ENCODE data around the gene CLTA.

CLTA gene

DNA sequence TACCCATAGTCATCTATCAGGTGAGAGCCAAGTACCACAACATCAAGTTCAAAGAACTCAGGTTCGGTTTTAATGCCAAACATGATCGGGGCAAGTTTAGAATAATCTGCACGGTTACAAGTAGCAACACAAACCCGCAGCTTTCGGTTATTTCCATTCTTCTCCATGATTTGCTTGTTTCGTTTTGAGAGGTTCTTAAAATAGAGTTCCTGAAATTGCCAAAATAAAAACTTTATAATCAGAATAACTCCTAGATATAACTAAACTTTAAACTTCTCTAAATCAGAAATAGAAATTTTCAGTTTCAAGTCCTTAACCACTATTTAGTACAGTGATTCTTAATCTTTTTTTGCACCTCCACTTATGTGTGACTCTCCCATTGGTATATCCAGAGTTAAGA is 58.5 kb downstream of the CLTA start:
- no peak for DNase-seq

DNA sequence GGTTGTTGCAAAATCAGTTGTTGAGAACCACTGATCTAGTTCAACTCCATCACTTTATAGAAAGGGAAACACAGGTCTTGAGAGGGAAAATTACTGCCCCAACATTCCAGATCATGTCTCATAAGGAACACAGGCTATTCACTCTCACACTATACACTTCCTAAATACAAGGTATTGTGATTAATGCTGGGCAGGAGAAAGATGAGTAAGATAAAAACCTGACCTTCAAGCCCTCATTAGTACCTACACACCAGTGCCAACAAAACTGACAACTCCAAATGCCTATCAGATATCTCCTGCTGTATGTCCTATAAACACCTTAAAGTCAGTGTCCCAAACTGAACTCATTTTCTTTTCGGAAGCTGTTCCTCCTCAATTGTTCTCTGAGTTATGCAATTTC is 59.4 kb downstream of the CLTA start:
- DNase-seq, result no peak

DNA sequence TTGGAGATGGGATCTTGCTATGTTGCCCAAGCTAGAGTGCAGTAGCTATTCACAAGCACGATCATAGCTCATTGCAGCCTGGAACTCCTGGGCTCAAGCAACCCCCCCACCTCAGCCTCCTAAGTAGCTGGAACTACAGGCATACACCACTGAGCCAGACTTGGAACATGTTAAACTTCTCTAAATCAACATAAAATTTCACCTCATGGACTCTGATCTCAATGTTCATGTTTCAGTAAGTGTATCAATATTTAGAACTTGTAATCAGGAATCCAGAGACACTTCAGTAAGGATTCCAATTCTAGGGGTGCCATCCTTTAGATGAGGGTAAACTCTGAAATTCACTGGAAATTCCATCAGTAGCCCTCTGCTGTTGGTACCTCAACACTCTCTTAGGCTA is 60.7 kb downstream of the CLTA start:
- no peak for DNase-seq

DNA sequence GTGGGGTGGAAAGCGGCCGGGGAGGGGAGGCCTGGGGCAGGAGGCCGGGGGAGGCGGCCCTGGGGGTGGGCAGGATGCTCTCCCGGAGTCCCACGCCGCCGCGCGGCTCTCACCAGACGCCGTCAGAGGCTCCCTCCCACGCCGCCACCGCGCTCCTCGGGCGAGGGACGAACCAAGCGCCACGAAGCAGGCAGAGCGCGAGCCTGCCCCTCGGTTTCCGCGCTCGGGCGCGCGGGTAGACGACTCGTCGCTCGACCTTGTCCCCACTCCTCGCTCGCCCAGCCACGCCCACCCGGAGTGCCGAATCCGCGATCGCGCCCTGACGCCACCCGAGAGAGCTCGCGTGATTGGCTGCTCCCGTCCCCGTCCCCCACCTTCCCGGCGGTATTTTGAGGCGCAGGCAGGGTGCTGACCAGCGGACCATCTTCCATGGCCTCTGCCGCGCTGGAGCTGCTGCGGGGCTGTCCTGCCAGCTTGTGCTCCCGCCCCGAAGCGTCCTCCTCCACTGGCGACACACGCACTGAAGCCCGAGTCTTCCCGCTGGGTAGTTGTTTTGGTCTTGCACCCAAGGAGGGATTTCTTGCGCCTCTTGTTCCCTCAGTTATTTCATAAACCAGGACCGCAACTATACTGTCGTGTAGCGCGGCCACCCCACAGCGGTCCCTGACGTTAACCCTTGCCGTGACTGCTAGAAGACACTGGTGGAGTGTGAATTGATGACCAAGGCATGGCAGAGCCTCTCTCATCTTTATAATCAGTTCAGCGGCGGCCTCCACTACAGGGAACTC is 67.7 kb downstream of the CLTA start, which contains the start of gene GNE:
GNE (minus strand) TSS at position 241 of the 788 bp plus-strand sequence. CDS start 9,093 bp downstream, outside the sequence.
- peak; percentile 97 for DNase-seq

DNA sequence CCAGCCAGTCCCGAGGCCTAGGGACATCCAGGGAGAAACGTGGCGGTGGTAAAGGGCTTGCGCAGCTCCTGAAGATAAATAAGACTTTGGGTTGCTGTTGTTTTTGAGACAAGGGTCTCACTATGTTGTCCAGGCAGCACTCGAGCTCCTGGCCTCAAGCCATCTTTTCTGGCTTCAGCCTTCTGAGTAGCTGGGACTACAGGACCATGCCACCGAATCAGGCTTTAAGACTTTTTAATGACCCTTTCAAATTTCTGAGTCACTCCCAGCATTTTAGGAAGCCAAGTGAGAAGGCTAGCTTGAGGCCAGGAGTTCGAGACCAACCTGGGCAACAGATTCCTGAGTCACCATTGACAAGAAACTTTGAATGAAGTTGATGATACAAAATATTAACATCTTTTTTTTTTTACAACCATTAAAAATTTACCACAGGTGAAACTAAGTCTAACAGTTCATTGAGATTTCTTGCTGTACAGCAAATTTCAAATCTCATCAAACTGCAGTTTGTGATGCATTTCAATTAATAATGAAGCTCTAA is 68.3 kb downstream of the CLTA start:
- no peak for DNase-seq

Measured in NK-92 treated with Interleukin-12 subunit alpha and Interleukin-12 subunit beta, amount 100 ng/mL, for 24 hours (cell line).